Right lobe of liver (tissue), 6 donors: ENCODE results near the gene MTCH1. TPM values are rescaled to one million over a fixed set of nuclear protein-coding genes. Genes with fewer than 3 reads are reported as not detected.

Experiments used
- ATAC-seq, 4 donors: fragments of 200-7000 bp; cut with Tn5 transposase; one replicate each; pipeline ENCODE4 v1.9.1; 2020; ENCODE audit warnings: mild to moderate bottlenecking in 4 of 4, moderate library complexity in 4 of 4
- DNase-seq, 3 donors: peaks; one replicate each; pipeline ENCODE4 v3.0.0-alpha.2; 2020
- H3K27ac ChIP-seq, 3 donors: fragments of 200-600 bp; one replicate each; pipeline ENCODE4 v1.8.0; 2022
- H3K27me3 ChIP-seq, 2 donors: fragments of 200-600 bp; one replicate each; pipeline ENCODE4 v1.8.0; 2022
- H3K36me3 ChIP-seq, 4 donors: fragments of 200-600 bp; sonication (generic) in 1 of 4; one replicate each; pipeline versions ENCODE4 v1.5.1 to v1.8.0; 2017 to 2022; ENCODE audit warnings: control low read depth in 1 of 4
- H3K4me1 ChIP-seq, 4 donors: fragments of 200-600 bp; sonication (generic) in 1 of 4; one replicate each; pipeline versions ENCODE4 v1.5.1 to v1.8.0; 2017 to 2022; ENCODE audit warnings: control low read depth in 1 of 4
- H3K4me3 ChIP-seq, 3 donors: fragments of 200-600 bp; one replicate each; pipeline ENCODE4 v1.8.0; 2022
- H3K9me3 ChIP-seq, 4 donors: fragments of 200-600 bp; sonication (generic) in 1 of 4; one replicate each; pipeline versions ENCODE4 v1.5.1 to v1.8.0; 2017 to 2022; ENCODE audit warnings: control low read depth in 1 of 4
- CTCF ChIP-seq, 4 donors: fragments of 200-600 bp in 3 of 4; fragments of 450-650 bp in 1 of 4; IDR thresholded peaks; one replicate each; pipeline versions ENCODE4 v1.5.1 to v1.8.0; 2016 to 2022; ENCODE audit warnings: antibody characterized with exemption in 4 of 4, mild to moderate bottlenecking in 2 of 4
- POLR2A ChIP-seq: fragments of 450-650 bp; IDR thresholded peaks from one replicate; pipeline ENCODE4 v1.6.1; 2017; ENCODE audit warnings: antibody characterized with exemption, mild to moderate bottlenecking
- WGBS: methylation state at CpG from one replicate; pipeline ENCODE4 v1.1.6; 2018; ENCODE audit warnings: low coverage, low lambda C conversion rate; ENCODE audit not compliant: insufficient coverage; ENCODE audit errors: missing lambda C conversion rate; 5-methylcytosine and 5-hydroxymethylcytosine counted together
- intact Hi-C, 2 donors: fragments of 100-400 bp; cut with DNase I; formaldehyde crosslinking; loops; one replicate each; pipeline versions ENCODE4 v1.11.2 to v1.14.1; 2022
- total RNA-seq, 6 experiments: library from RNA; depleted of rRNA in 2 of 6; stranded (reverse); fragments of >200 nt in 2 of 6; fragmentation: NEBNext Ultra II Directional in 3 of 6; extraction: Animal tissue kit (Norgen Biotek cat#: 25700) in 3 of 6; gene quantifications; one replicate each; pipeline versions ENCODE4 v1.1.0 to v1.2.4, GENCODE V29; 2016 to 2023
- donor health status: DM: no; HTN: yes; CAD: no.
- donor health status: DM: no; HTN: no; CAD: no.
- donor health status: DM: no; HTN: no; CAD: no.
- donor health status: DM: no; HTN: yes; CAD: no.
- donor health status: DM: no; HTN: yes; CAD: no.

Gene MTCH1
- total RNA-seq, 6 experiments from 2014 or later, result 56.3 to 73.7 (median 63.3) TPM

GRCh38 chr6:36980129-36980528 lies 5.9 kb downstream of the MTCH1 start:
- no peak for ATAC-seq
- Histone ChIP-seq H3K4me1 (peaks cover 0 to 16% (median 3%) of the 10 kb centered on the region in 4 donors), H3K9me3 (no peaks in the 10 kb centered on the region), H3K4me3 (no peak overlapping the region), H3K27me3 (no peaks in the 10 kb centered on the region), H3K36me3 (peaks cover 5 to 38% (median 18%) of the 10 kb centered on the region in 4 donors), H3K27ac (no peak overlapping the region)
- DNase-seq, result no peak
- WGBS, result 63% methylated on average over 2 of the region's 6 CpGs
- intact Hi-C loops, result no loop called here
- no peak for TF ChIP-seq CTCF (IDR thresholded peaks at IDR 0.05)
- TF ChIP-seq POLR2A, result no peak

GRCh38 chr6:36979347-36979742 lies 6.7 kb downstream of the MTCH1 start:
- H3K27me3 ChIP-seq, result no peaks in the 10 kb centered on the region
- TF ChIP-seq CTCF (IDR thresholded peaks at IDR 0.05) (peak; percentile 44 to 60 (median 48)), POLR2A (no peak)
- DNase-seq, result peak in 2 of 3 donors; percentile 49 to 54
- no peak overlapping the region for H3K4me3 ChIP-seq
- peaks cover 0 to 12% (median 2%) of the 10 kb centered on the region in 4 donors for H3K4me1 ChIP-seq
- H3K27ac ChIP-seq, result no peak overlapping the region
- intact Hi-C loops, result loop anchor here (10.0 kb wide), 1 partner anchor 85 kb away; no protein-coding TSS in a partner anchor
- ATAC-seq, result peak; percentile 65 to 86 (median 76)
- 22% methylated on average over 4 of the region's 4 CpGs for WGBS
- H3K9me3 ChIP-seq, result no peaks in the 10 kb centered on the region
- peaks cover 9 to 46% (median 22%) of the 10 kb centered on the region in 4 donors for H3K36me3 ChIP-seq

- Histone ChIP-seq H3K27ac (no peak overlapping the region), H3K36me3 (peaks cover 9 to 52% (median 26%) of the 10 kb centered on the region in 4 donors), H3K4me1 (peaks cover 0 to 6% (median 0%) of the 10 kb centered on the region in 4 donors), H3K9me3 (no peaks in the 10 kb centered on the region), H3K27me3 (no peaks in the 10 kb centered on the region), H3K4me3 (no peak overlapping the region)
- intact Hi-C loops, result loop anchor here (10.0 kb wide), 1 partner anchor 84 kb away; no protein-coding TSS in a partner anchor
- TF ChIP-seq CTCF (IDR thresholded peaks at IDR 0.05) (no peak), POLR2A (no peak)
- ATAC-seq (no peak), DNase-seq (peak in 1 of 3 donors; percentile 43)
- WGBS, result 91% methylated on average over 3 of the region's 11 CpGs
These were observed 7.3 kb downstream of the MTCH1 start for GRCh38 chr6:36978421-36979346.

GRCh38 chr6:36977470-36977941 lies 8.5 kb downstream of the MTCH1 start:
- Histone ChIP-seq H3K4me3 (no peak overlapping the region), H3K4me1 (no peaks in the 10 kb centered on the region), H3K27me3 (no peaks in the 10 kb centered on the region), H3K36me3 (peaks cover 9 to 64% (median 34%) of the 10 kb centered on the region in 4 donors), H3K9me3 (no peaks in the 10 kb centered on the region), H3K27ac (no peak overlapping the region)
- ATAC-seq (peak in 1 of 4 donors; percentile 15), DNase-seq (peak in 1 of 3 donors; percentile 44)
- TF ChIP-seq CTCF (IDR thresholded peaks at IDR 0.05), result peak; percentile 6 to 32 (median 22)
- no peak for TF ChIP-seq POLR2A
- 80% methylated on average over 1 of the region's 16 CpGs for WGBS
- intact Hi-C loops, result loop anchor here (10.0 kb wide), 1 partner anchor 83 kb away; no protein-coding TSS in a partner anchor
